ENCODE results near the gene PGAP1.

Gene PGAP1

DNA sequence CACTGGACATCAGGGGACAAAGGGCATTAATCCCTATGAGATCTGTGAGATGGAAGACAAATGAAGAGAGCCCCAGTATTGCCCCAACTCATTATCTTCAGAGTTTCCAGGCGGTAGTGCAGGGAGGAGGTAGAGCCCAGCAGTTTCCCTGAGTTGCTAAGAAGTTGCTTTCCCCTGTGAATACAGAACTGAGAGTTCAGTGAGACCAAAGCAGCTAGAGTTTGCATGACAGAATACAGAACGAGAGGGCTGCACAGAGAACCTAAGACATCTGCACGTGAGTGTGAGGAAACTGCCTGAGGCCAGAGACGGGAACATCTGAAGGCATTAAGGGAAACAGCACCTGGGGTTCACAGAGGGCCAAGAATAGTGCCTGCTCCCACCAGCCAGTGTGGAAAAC, 18.1 kb upstream of the PGAP1 start:
- Histone ChIP-seq H3K4me1 (ENCODE audit: control insufficient read depth, low read depth, low read length) (no peaks in the 10 kb centered on the region), H3K4me3 (ENCODE audit: low read length) (no peak overlapping the region), H3K27me3 (ENCODE audit: control insufficient read depth, insufficient read depth, low read length) (no peaks in the 10 kb centered on the region), H3K9ac (ENCODE audit: low read length) (no peak overlapping the region), H3K27ac (ENCODE audit: low read length) (no peak overlapping the region), H3K36me3 (ENCODE audit: control insufficient read depth, low read depth, low read length) (no peaks in the 10 kb centered on the region), H3K9me3 (ENCODE audit: control insufficient read depth, low read depth, low read length) (no peaks in the 10 kb centered on the region)

DNA sequence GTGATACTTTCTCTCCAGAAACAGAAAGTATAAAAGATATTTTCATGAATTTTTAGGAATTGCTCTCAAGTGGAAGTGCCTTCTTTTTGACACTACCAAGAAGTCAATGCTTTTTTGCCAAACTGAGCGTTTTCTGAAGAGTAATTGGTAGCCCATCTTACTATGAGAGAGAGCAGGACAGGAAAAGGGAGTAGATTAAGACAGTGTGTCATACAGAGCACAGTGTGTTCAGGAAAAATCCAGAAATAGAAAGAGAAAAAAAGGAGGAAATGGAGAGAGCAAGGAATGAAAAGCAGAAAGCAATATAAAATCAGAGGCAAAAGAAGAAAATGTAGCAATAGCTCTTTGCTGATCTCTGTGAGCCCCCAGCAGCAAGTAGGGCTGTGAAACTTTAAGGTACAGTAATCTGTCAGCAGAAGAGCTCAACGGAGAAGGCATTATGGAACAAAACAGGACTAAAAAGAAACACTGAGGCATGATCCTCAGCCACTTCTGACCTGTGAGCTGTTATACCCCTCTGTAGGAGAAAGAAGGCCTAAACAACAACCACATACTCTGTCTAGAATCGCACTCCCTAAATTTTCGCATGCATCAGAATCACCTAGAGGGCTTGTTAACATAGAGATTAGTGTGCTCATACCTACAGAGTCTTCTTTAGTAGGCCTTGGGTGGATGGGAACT, 15.0 kb upstream of the PGAP1 start:
- Histone ChIP-seq H3K27me3 (ENCODE audit: control insufficient read depth, insufficient read depth, low read length) (no peaks in the 10 kb centered on the region), H3K4me3 (ENCODE audit: low read length) (no peak overlapping the region), H3K27ac (ENCODE audit: low read length) (no peak overlapping the region), H3K4me1 (ENCODE audit: control insufficient read depth, low read depth, low read length) (no peaks in the 10 kb centered on the region), H3K9me3 (ENCODE audit: control insufficient read depth, low read depth, low read length) (no peaks in the 10 kb centered on the region), H3K36me3 (ENCODE audit: control insufficient read depth, low read depth, low read length) (no peaks in the 10 kb centered on the region), H3K9ac (ENCODE audit: low read length) (no peak overlapping the region)

DNA sequence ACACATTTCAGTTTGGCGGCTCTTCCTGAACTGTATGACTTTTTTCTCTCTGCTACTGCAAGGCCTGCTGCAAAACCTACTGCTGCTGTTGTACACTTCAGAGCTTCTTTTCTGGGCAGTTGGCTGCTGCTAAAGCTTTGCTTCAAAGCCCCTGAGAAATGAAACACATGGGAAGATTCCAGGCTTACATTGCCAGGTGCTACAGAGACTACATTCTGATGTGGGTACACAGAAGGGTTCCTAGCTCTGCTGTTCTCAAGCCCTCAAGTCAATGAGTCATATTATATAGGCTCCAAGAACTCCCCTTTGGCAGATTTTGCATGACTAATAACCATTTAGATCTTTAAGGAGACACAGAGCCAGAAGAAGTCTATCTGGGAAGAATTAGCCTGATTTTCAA, 12.9 kb upstream of the PGAP1 start:
- Histone ChIP-seq H3K9ac (ENCODE audit: low read length) (no peak overlapping the region), H3K27me3 (ENCODE audit: control insufficient read depth, insufficient read depth, low read length) (no peaks in the 10 kb centered on the region), H3K4me1 (ENCODE audit: control insufficient read depth, low read depth, low read length) (no peaks in the 10 kb centered on the region), H3K4me3 (ENCODE audit: low read length) (no peak overlapping the region), H3K9me3 (ENCODE audit: control insufficient read depth, low read depth, low read length) (no peaks in the 10 kb centered on the region), H3K27ac (ENCODE audit: low read length) (no peak overlapping the region), H3K36me3 (ENCODE audit: control insufficient read depth, low read depth, low read length) (no peaks in the 10 kb centered on the region)

DNA sequence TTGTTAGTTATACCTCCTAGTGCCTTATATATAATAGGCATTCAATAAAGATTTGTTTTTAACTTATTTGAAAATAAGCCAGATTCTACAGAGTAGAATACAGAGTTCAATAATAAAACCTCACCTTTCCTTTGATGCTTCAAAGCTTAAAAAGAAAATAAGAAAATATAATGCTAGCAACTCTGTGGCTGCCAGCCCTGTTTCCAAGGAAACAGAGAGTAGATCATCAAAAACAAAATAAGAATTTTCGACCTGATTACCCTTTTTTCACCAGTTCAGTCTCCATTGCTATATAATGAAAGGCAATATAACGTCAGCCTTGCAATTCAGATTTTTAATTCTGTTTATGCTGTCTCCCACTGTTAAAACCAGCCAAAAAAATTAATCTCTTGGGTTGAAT, 8.9 kb upstream of the PGAP1 start:
- no peak overlapping the region for H3K9ac ChIP-seq (ENCODE audit: low read length)
- no peaks in the 10 kb centered on the region for H3K4me1 ChIP-seq (ENCODE audit: control insufficient read depth, low read depth, low read length)
- no peak overlapping the region for H3K4me3 ChIP-seq (ENCODE audit: low read length)
- no peaks in the 10 kb centered on the region for H3K27me3 ChIP-seq (ENCODE audit: control insufficient read depth, insufficient read depth, low read length)
- no peaks in the 10 kb centered on the region for H3K36me3 ChIP-seq (ENCODE audit: control insufficient read depth, low read depth, low read length)
- no peaks in the 10 kb centered on the region for H3K9me3 ChIP-seq (ENCODE audit: control insufficient read depth, low read depth, low read length)
- H3K27ac ChIP-seq (ENCODE audit: low read length), result no peak overlapping the region

DNA sequence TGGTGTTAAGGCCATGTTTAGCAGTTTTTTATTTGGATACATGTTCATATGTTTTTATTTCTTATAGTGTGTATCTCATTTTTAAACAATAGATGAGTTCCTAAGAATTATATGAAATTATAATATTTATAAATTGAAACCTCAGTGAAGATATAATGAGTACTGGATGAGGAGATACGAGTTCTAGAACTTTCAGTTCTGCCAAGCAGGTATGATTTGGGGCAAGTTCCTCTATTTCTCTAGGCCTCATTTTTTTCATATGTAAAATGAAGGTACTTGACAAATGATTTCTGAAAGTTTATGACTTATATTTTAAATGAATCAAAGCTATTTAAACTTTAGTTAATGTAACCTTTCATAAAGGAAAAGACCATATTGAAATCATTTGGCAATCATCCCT, 8.2 kb upstream of the PGAP1 start:
- Histone ChIP-seq H3K4me3 (ENCODE audit: low read length) (no peak overlapping the region), H3K9ac (ENCODE audit: low read length) (no peak overlapping the region), H3K27me3 (ENCODE audit: control insufficient read depth, insufficient read depth, low read length) (no peaks in the 10 kb centered on the region), H3K9me3 (ENCODE audit: control insufficient read depth, low read depth, low read length) (no peaks in the 10 kb centered on the region), H3K27ac (ENCODE audit: low read length) (no peak overlapping the region), H3K4me1 (ENCODE audit: control insufficient read depth, low read depth, low read length) (no peaks in the 10 kb centered on the region), H3K36me3 (ENCODE audit: control insufficient read depth, low read depth, low read length) (no peaks in the 10 kb centered on the region)

DNA sequence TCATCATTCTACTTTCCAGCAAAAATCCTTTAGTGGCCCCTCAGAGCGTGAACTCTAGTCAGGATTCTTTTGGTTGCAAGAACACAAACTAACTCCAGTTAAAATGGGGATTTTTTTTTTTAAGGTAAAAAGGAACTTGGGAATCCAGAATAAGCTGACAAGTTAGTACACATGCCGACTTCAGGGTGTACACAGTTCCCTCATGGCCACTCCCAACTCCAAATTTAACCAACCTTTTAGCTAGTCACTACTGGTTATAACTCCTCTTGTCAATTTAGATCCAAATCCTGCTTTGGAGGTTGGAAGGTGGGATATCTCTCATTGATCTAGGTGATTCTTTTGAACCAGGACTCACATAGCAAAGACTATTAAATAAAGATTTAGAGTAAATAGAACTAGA, 5.0 kb upstream of the PGAP1 start:
- Histone ChIP-seq H3K27me3 (ENCODE audit: control insufficient read depth, insufficient read depth, low read length) (peaks cover 9% of the 10 kb centered on the region), H3K9me3 (ENCODE audit: control insufficient read depth, low read depth, low read length) (no peaks in the 10 kb centered on the region), H3K4me3 (ENCODE audit: low read length) (no peak overlapping the region), H3K4me1 (ENCODE audit: control insufficient read depth, low read depth, low read length) (peaks cover 7% of the 10 kb centered on the region), H3K27ac (ENCODE audit: low read length) (no peak overlapping the region), H3K9ac (ENCODE audit: low read length) (no peak overlapping the region), H3K36me3 (ENCODE audit: control insufficient read depth, low read depth, low read length) (no peaks in the 10 kb centered on the region)

DNA sequence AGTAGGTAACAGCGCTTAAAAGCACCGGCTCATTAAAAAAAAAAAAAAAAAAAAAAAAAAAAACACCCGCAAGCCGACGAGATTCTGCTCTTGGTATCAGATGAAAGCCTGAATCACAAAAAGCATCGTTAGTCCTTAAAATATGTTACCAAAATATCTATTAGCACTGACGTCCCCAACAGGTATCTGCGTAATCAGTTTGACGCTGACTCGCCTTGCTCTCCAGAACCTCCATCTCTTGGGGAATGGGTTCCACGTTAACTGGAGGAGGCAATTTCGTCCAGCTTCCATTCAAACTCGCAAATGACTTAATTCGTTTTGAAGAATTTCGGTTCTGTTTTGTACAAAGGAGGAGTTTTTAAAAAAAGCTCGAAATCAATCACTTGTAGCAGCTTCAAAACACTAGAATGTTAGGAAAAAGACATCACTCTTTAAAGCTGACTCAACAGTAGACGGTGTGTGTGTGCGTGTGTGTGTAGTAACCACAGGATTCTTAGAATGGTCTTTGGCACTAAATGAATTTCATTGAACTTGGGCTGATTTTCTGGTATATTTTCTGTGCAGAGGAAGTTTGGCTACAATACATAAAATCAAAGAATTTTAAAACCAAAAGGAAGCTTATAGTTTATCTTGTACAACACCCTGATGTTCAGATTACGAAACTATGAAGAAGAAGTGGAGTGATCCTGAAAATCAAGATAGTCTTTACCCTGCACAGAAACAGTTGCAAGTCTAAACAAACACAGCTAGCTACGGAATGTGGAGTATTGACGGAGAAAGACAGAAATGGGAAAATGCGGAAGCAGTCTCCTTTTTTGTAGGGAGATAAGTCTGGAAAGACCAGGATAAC, 1.1 kb upstream of the PGAP1 start:
- H3K9me3 ChIP-seq (ENCODE audit: control insufficient read depth, low read depth, low read length), result no peaks in the 10 kb centered on the region
- H3K4me1 ChIP-seq (ENCODE audit: control insufficient read depth, low read depth, low read length), result peaks cover 22% of the 10 kb centered on the region
- peak overlapping the region; percentile 96 for H3K4me3 ChIP-seq (ENCODE audit: low read length)
- H3K27ac ChIP-seq (ENCODE audit: low read length), result peak overlapping the region; percentile 9
- peak overlapping the region; percentile 96 for H3K9ac ChIP-seq (ENCODE audit: low read length)
- H3K27me3 ChIP-seq (ENCODE audit: control insufficient read depth, insufficient read depth, low read length), result peaks cover 9% of the 10 kb centered on the region
- no peaks in the 10 kb centered on the region for H3K36me3 ChIP-seq (ENCODE audit: control insufficient read depth, low read depth, low read length)

DNA sequence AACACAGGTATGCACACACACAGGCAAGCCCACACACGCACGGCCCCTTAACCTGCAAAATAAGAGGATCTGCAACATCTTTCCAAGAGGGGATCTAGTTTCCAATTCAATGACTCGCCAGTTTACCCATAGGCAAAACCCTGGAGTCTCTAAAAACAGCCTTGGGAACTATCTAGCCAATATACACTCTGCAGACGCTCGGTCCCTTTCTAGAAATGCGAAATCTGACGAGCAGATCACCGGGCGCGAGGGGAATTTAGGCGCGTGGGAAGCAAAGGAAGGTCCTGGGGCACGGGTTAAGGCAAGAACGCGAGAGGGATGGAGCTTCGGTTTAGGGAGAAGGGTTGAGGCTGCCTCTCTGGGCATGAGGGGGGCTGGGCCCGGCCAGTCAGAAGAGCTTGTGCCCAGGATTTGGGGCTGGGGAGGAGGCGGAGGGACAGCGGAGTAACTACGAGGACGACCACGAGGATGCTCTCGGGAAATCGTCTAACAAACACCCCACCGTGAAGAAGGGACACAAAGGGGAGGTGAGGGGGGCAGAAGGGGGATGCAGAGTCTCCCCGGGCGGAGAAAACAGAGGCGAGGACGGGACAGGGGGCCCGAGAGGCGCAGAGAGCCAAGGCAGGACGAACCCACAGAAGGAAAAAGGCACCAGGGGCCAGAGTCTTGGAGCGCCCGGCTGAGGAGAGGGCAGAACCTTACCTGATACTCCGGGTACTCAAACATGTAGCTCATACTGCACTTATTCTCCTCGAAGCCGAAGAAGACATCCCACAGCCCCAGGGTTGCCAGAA, 542 bp downstream of the PGAP1 start:
- H3K27ac ChIP-seq (ENCODE audit: low read length), result peak overlapping the region; percentile 71
- no peaks in the 10 kb centered on the region for H3K36me3 ChIP-seq (ENCODE audit: control insufficient read depth, low read depth, low read length)
- H3K4me1 ChIP-seq (ENCODE audit: control insufficient read depth, low read depth, low read length), result peaks cover 22% of the 10 kb centered on the region
- peak overlapping the region; percentile 96 for H3K4me3 ChIP-seq (ENCODE audit: low read length)
- no peaks in the 10 kb centered on the region for H3K9me3 ChIP-seq (ENCODE audit: control insufficient read depth, low read depth, low read length)
- H3K27me3 ChIP-seq (ENCODE audit: control insufficient read depth, insufficient read depth, low read length), result peaks cover 9% of the 10 kb centered on the region
- H3K9ac ChIP-seq (ENCODE audit: low read length), result peak overlapping the region; percentile 96

DNA sequence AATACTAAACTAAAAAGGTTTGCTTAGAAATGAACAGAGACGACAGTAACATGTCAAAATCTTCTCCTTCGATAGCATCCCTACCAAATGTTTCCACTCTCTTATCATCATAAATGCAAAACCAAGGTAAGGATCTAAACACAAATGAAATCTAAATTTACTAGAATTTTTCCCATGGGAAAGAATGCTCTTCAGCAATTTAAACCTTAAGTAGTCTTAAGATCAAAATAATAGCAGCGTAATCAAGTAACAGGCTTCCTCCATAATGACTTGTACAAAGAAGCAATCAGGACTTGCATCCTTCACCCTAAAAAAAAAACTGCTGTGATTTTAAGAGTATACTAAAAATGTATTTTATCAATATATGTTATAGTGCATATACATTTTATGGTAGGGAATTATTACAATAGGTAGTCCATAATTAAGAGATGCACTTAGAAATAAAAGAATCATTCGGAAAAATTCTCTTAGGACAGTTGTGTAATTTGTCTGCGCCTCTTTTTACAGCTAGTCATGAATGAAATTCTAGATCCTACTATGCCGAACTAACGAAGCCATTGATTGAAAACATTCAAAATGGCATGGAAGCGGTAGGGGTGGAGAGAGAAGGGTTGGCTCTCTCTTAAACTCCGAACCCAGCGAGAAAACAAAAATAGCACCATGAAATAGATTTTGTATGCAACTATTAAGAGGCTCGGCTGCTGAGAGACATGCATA, 1.3 kb downstream of the PGAP1 start:
- no peak overlapping the region for H3K27ac ChIP-seq (ENCODE audit: low read length)
- H3K4me3 ChIP-seq (ENCODE audit: low read length), result peak overlapping the region; percentile 96
- no peaks in the 10 kb centered on the region for H3K36me3 ChIP-seq (ENCODE audit: control insufficient read depth, low read depth, low read length)
- H3K9ac ChIP-seq (ENCODE audit: low read length), result peak overlapping the region; percentile 96
- H3K9me3 ChIP-seq (ENCODE audit: control insufficient read depth, low read depth, low read length), result no peaks in the 10 kb centered on the region
- H3K4me1 ChIP-seq (ENCODE audit: control insufficient read depth, low read depth, low read length), result peaks cover 22% of the 10 kb centered on the region
- H3K27me3 ChIP-seq (ENCODE audit: control insufficient read depth, insufficient read depth, low read length), result peaks cover 9% of the 10 kb centered on the region

DNA sequence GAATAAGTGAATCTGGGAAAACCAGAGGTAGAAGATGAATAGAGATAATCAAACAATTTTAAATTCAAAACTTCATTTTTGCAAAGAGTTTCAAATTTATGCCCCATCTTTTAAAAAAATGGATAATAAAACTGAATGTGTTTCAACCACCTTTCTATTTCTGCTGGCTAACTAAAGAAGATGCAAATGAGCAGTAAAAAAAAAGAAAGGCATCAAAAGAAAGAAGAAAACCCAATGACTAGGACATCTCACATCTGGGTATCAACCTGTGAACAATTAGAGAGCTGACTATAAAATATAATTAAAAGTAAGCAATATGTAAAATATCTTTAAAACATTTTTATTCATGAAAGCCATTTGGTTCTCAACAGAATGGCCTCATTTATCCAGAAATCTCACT, 2.5 kb downstream of the PGAP1 start:
- Histone ChIP-seq H3K27ac (ENCODE audit: low read length) (no peak overlapping the region), H3K4me3 (ENCODE audit: low read length) (peak overlapping the region; percentile 96), H3K36me3 (ENCODE audit: control insufficient read depth, low read depth, low read length) (peaks cover 4% of the 10 kb centered on the region)

DNA sequence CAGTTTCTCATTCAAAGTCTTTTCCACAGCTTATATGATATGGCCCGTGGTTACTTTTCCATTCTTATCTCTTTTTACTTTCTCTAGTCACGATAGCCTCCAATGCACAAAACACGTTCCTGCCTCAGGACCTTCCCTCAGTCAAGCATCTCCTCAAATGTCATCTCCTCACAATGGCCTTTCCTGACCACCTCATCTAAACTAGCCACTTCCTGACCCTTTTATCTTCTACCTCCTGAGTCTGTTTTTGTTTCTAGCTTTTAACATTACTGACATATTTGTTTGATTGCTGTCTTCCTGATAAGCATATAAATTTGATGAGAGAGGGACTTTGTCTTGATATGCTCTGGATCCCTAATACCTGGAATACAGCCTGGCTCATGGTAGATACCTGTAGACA, 7.6 kb downstream of the PGAP1 start:
- Histone ChIP-seq H3K4me3 (ENCODE audit: low read length) (no peak overlapping the region), H3K27me3 (ENCODE audit: control insufficient read depth, insufficient read depth, low read length) (no peaks in the 10 kb centered on the region), H3K9ac (ENCODE audit: low read length) (no peak overlapping the region), H3K4me1 (ENCODE audit: control insufficient read depth, low read depth, low read length) (peaks cover 4% of the 10 kb centered on the region), H3K27ac (ENCODE audit: low read length) (no peak overlapping the region), H3K36me3 (ENCODE audit: control insufficient read depth, low read depth, low read length) (peaks cover 40% of the 10 kb centered on the region), H3K9me3 (ENCODE audit: control insufficient read depth, low read depth, low read length) (no peaks in the 10 kb centered on the region)

More for the DNA sequence above, 2.5 kb downstream of the PGAP1 start:
- Histone ChIP-seq H3K9ac (ENCODE audit: low read length) (peak overlapping the region; percentile 96), H3K4me1 (ENCODE audit: control insufficient read depth, low read depth, low read length) (peaks cover 22% of the 10 kb centered on the region), H3K9me3 (ENCODE audit: control insufficient read depth, low read depth, low read length) (no peaks in the 10 kb centered on the region), H3K27me3 (ENCODE audit: control insufficient read depth, insufficient read depth, low read length) (peaks cover 9% of the 10 kb centered on the region)
